Peyer's patch (tissue), 4 donors: Measurements from ENCODE around the gene CELF2.

Experiments
- CTCF ChIP-seq, 6 experiments: fragments of 450-650 bp in 4 of 6; fragments of 200-600 bp in 2 of 6; sonication (generic) in 1 of 6; IDR thresholded peaks; one replicate each; pipeline ENCODE4 v1.5.1; 2017 to 2019; ENCODE audit warnings: antibody characterized with exemption in 6 of 6, mild to moderate bottlenecking in 3 of 6, moderate library complexity in 1 of 6
- POLR2A ChIP-seq, 2 donors: fragments of 450-650 bp; IDR thresholded peaks; one replicate each; pipeline ENCODE4 v1.5.1; 2017; ENCODE audit warnings: antibody characterized with exemption in 2 of 2, mild to moderate bottlenecking in 2 of 2, moderate library complexity in 2 of 2

GRCh38 chr10:11118686-11119085, 101.0 kb downstream of the CELF2 start:
- TF ChIP-seq CTCF (IDR thresholded peaks at IDR 0.05), result no peak
- TF ChIP-seq POLR2A (IDR thresholded peaks at IDR 0.05), result no peak
